SU-DHL-6 (cell line): Measurements from ENCODE around the gene NPC1.
A peak's percentile ranks its signal among the peaks of the same experiment; 100 is the strongest.

ENCODE experiments used
- H2AFZ ChIP-seq: fragments of 200-600 bp; sonication (generic); 2 replicates; pipeline ENCODE4 v1.6.1; 2014; ENCODE audit warnings: low read depth, mild to moderate bottlenecking, moderate library complexity, mixed read lengths, antibody characterized with exemption, low read length; ENCODE audit not compliant: severe bottlenecking
- H3F3A ChIP-seq: fragments of 200-600 bp; shearing (Covaris generic); 2 replicates; pipeline ENCODE4 v1.6.0; 2016; ENCODE audit warnings: antibody characterized with exemption, mild to moderate bottlenecking; ENCODE audit not compliant: insufficient read depth
- H3K27ac ChIP-seq: fragments of 200-600 bp; sonication (generic); 2 replicates; pipeline ENCODE4 v1.5.1; 2016; ENCODE audit warnings: low read depth, mild to moderate bottlenecking, low read length, moderate library complexity, mixed read lengths
- H3K27me3 ChIP-seq: fragments of 200-600 bp; sonication (generic), shearing (Covaris generic); 2 replicates; pipeline ENCODE4 v1.6.0; 2014; ENCODE audit warnings: mild to moderate bottlenecking, low read length
- H3K36me3 ChIP-seq: fragments of 200-600 bp; sonication (generic); 2 replicates; pipeline ENCODE4 v1.6.1; 2014; ENCODE audit warnings: mild to moderate bottlenecking, low read length, mixed read lengths
- H3K4me2 ChIP-seq: fragments of 300-600, 200-600 bp; shearing (Covaris generic), sonication (generic); 2 replicates; pipeline ENCODE4 v1.6.0; 2014; ENCODE audit warnings: low read length, low read depth, mild to moderate bottlenecking; ENCODE audit not compliant: poor library complexity, severe bottlenecking
- H3K4me3 ChIP-seq: fragments of 200-600 bp; sonication (generic); 2 replicates; pipeline ENCODE4 v1.5.1; 2014; ENCODE audit warnings: antibody characterized with exemption, low read length, mild to moderate bottlenecking, mixed read lengths; ENCODE audit not compliant: insufficient read depth, poor library complexity, severe bottlenecking
- H3K79me2 ChIP-seq: fragments of 200-600 bp; sonication (generic); 2 replicates; pipeline ENCODE4 v1.6.1; 2014; ENCODE audit warnings: mild to moderate bottlenecking, low read length, moderate library complexity; ENCODE audit not compliant: insufficient read depth
- H3K9ac ChIP-seq: fragments of 200-600 bp; sonication (generic); 2 replicates; pipeline ENCODE4 v1.7.0; 2014; ENCODE audit warnings: mild to moderate bottlenecking, low read length
- H3K9me2 ChIP-seq: fragments of 200-600 bp; sonication (generic); replicated peaks from 2 replicates; pipeline ENCODE4 v1.6.1; 2014; ENCODE audit warnings: low read length; ENCODE audit not compliant: insufficient read depth
- H3K9me3 ChIP-seq: fragments of 200-600 bp; sonication (generic); 2 replicates; pipeline ENCODE4 v1.6.1; 2014; ENCODE audit warnings: low read length, mixed read lengths; ENCODE audit not compliant: insufficient read depth
- H4K20me1 ChIP-seq: fragments of 200-600 bp; sonication (generic); 2 replicates; pipeline ENCODE4 v1.6.1; 2014; ENCODE audit warnings: low read depth, mild to moderate bottlenecking, antibody characterized with exemption, low read length, moderate library complexity, mixed read lengths
- CTCF ChIP-seq: fragments of 200-600 bp; sonication (generic); IDR thresholded peaks from one replicate; pipeline ENCODE4 v1.5.1; 2017; ENCODE audit warnings: antibody characterized with exemption, mild to moderate bottlenecking, low read length, moderate library complexity; ENCODE audit not compliant: insufficient read depth, poor library complexity, severe bottlenecking
- EZH2phosphoT487 ChIP-seq: fragments of 200-600 bp; sonication (generic), shearing (Covaris generic); conservative IDR thresholded peaks from 2 replicates; pipeline ENCODE4 v1.6.1; 2018; ENCODE audit warnings: mild to moderate bottlenecking, antibody characterized with exemption, low read length, moderate library complexity, mixed read lengths

The NPC1 gene

GRCh38 chr18:23521271-23521670 lies 65.0 kb downstream of the NPC1 start:
- no peaks in the 10 kb centered on the region for H3K9me2 ChIP-seq
- no peaks in the 10 kb centered on the region for H3K27me3 ChIP-seq
- H3K9me3 ChIP-seq = no peaks in the 10 kb centered on the region
- no peak overlapping the region for H2AFZ ChIP-seq
- H3F3A ChIP-seq = no peaks in the 10 kb centered on the region
- H3K79me2 ChIP-seq = 0 out of 2 replicates have a peak, but pooled peaks cover 3% of the 10 kb centered on the region
- no peak overlapping the region for H3K4me2 ChIP-seq
- no peak overlapping the region for H3K27ac ChIP-seq
- peaks cover 51% of the 10 kb centered on the region for H3K36me3 ChIP-seq
- H4K20me1 ChIP-seq = no peaks in the 10 kb centered on the region
- no peak overlapping the region for H3K9ac ChIP-seq
- H3K4me3 ChIP-seq = no peak overlapping the region
- TF ChIP-seq CTCF (no peak), EZH2phosphoT487 (no peak)

- 0 out of 2 replicates have a peak, but pooled peaks cover 6% of the 10 kb centered on the region for H3K79me2 ChIP-seq
- H3K9ac ChIP-seq = no peak overlapping the region
- H3K4me2 ChIP-seq = no peak overlapping the region
- H4K20me1 ChIP-seq = no peaks in the 10 kb centered on the region
- no peaks in the 10 kb centered on the region for H3K9me3 ChIP-seq
- no peaks in the 10 kb centered on the region for H3K27me3 ChIP-seq
- H3K9me2 ChIP-seq = no peaks in the 10 kb centered on the region
- H3F3A ChIP-seq = peaks cover 10% of the 10 kb centered on the region; the same call in 1 of the 2 replicates
- no peak overlapping the region for H3K27ac ChIP-seq
- H2AFZ ChIP-seq = no peak overlapping the region
- H3K4me3 ChIP-seq = no peak overlapping the region
- TF ChIP-seq EZH2phosphoT487 (no peak), CTCF (no peak)
- peaks cover 49% of the 10 kb centered on the region for H3K36me3 ChIP-seq
Observed at GRCh38 chr18:23519734-23520133, 66.6 kb downstream of the NPC1 start.

GRCh38 chr18:23515911-23516546 lies 70.3 kb downstream of the NPC1 start:
- 0 out of 2 replicates have a peak, but pooled peaks cover 6% of the 10 kb centered on the region for H3K79me2 ChIP-seq
- no peak overlapping the region for H3K4me3 ChIP-seq
- peaks cover 37% of the 10 kb centered on the region for H3K36me3 ChIP-seq
- no peak overlapping the region for H3K27ac ChIP-seq
- no peaks in the 10 kb centered on the region for H3K9me3 ChIP-seq
- peaks cover 23% of the 10 kb centered on the region for H3F3A ChIP-seq
- TF ChIP-seq EZH2phosphoT487 (no peak), CTCF (peak; percentile 99)
- H3K4me2 ChIP-seq = no peak overlapping the region
- no peaks in the 10 kb centered on the region for H3K9me2 ChIP-seq
- no peaks in the 10 kb centered on the region for H4K20me1 ChIP-seq
- H3K27me3 ChIP-seq = no peaks in the 10 kb centered on the region
- no peak overlapping the region for H2AFZ ChIP-seq
- no peak overlapping the region for H3K9ac ChIP-seq
